IPS DF 6.9 (cell line): ENCODE measurements around the gene NCKAP5.

Experiments
- DNase-seq: peaks from one replicate; pipeline ENCODE4 v3.0.0-alpha.2; 2013; ENCODE audit warnings: low read depth, low spot score
- H3K27ac ChIP-seq: one replicate; pipeline ENCODE4 v1.5.1; 2013; ENCODE audit warnings: low read length, control low read depth
- H3K27me3 ChIP-seq: 2 replicates; pipeline ENCODE4 v1.6.1; 2013; ENCODE audit warnings: mild to moderate bottlenecking, low read length; ENCODE audit not compliant: control insufficient read depth, insufficient read depth
- H3K36me3 ChIP-seq: 2 replicates; pipeline ENCODE4 v1.6.1; 2013; ENCODE audit warnings: low read length; ENCODE audit not compliant: control insufficient read depth, insufficient read depth
- H3K4me1 ChIP-seq: 2 replicates; pipeline ENCODE4 v1.6.1; 2013; ENCODE audit warnings: low read length; ENCODE audit not compliant: control insufficient read depth, insufficient read depth
- H3K4me3 ChIP-seq: 2 replicates; pipeline ENCODE4 v1.5.1; 2013; ENCODE audit warnings: mild to moderate bottlenecking, low read length
- H3K9me3 ChIP-seq: 2 replicates; pipeline ENCODE4 v1.6.1; 2013; ENCODE audit warnings: low read length, inconsistent platforms; ENCODE audit not compliant: control insufficient read depth, insufficient read depth
- WGBS: extraction: QIAGEN DNeasy Blood & Tissue Kit; methylation state at CpG from one replicate; pipeline ENCODE4 v1.1.7; 2013; ENCODE audit warnings: mixed read lengths, missing lambda C conversion rate; ENCODE audit not compliant: insufficient read length, insufficient coverage; 5-methylcytosine and 5-hydroxymethylcytosine counted together

The NCKAP5 gene

GRCh38 chr2:133553838-133554408 lies 14.3 kb downstream of the NCKAP5 start:
- no peak overlapping the region for H3K27ac ChIP-seq
- no peaks in the 10 kb centered on the region for H3K36me3 ChIP-seq
- no peaks in the 10 kb centered on the region for H3K9me3 ChIP-seq
- no peak overlapping the region for H3K4me3 ChIP-seq
- no CpG with 5 or more reads among the region's 2 CpGs for WGBS
- H3K27me3 ChIP-seq = no peaks in the 10 kb centered on the region
- no peak for DNase-seq
- no peaks in the 10 kb centered on the region for H3K4me1 ChIP-seq

- Histone ChIP-seq H3K4me1 (no peaks in the 10 kb centered on the region), H3K27me3 (no peaks in the 10 kb centered on the region), H3K27ac (no peak overlapping the region), H3K4me3 (no peak overlapping the region), H3K36me3 (no peaks in the 10 kb centered on the region), H3K9me3 (no peaks in the 10 kb centered on the region)
- DNase-seq = no peak
- no CpG with 5 or more reads among the region's 4 CpGs for WGBS
These were observed 15.0 kb downstream of the NCKAP5 start for GRCh38 chr2:133553251-133553650.

GRCh38 chr2:133552821-133553220 lies 15.4 kb downstream of the NCKAP5 start:
- no peaks in the 10 kb centered on the region for H3K9me3 ChIP-seq
- no peaks in the 10 kb centered on the region for H3K4me1 ChIP-seq
- H3K36me3 ChIP-seq = no peaks in the 10 kb centered on the region
- WGBS = no CpG with 5 or more reads among the region's 2 CpGs
- H3K4me3 ChIP-seq = no peak overlapping the region
- no peaks in the 10 kb centered on the region for H3K27me3 ChIP-seq
- no peak for DNase-seq
- H3K27ac ChIP-seq = no peak overlapping the region

GRCh38 chr2:133541797-133542196 lies 26.5 kb downstream of the NCKAP5 start:
- Histone ChIP-seq H3K27me3 (no peaks in the 10 kb centered on the region), H3K36me3 (no peaks in the 10 kb centered on the region), H3K4me3 (no peak overlapping the region), H3K4me1 (no peaks in the 10 kb centered on the region; the same call in none of the 2 replicates), H3K9me3 (no peaks in the 10 kb centered on the region), H3K27ac (no peak overlapping the region)
- no CpG with 5 or more reads among the region's 3 CpGs for WGBS
- DNase-seq = no peak

GRCh38 chr2:133541376-133541775 lies 26.9 kb downstream of the NCKAP5 start:
- WGBS = no CpG with 5 or more reads among the region's 1 CpG
- H3K4me3 ChIP-seq = no peak overlapping the region
- H3K36me3 ChIP-seq = no peaks in the 10 kb centered on the region
- no peaks in the 10 kb centered on the region for H3K9me3 ChIP-seq
- DNase-seq = no peak
- H3K27ac ChIP-seq = no peak overlapping the region
- no peaks in the 10 kb centered on the region for H3K27me3 ChIP-seq
- no peaks in the 10 kb centered on the region; the same call in 1 of the 2 replicates for H3K4me1 ChIP-seq

- Histone ChIP-seq H3K4me3 (no peak overlapping the region), H3K4me1 (no peaks in the 10 kb centered on the region), H3K27ac (no peak overlapping the region), H3K36me3 (no peaks in the 10 kb centered on the region), H3K27me3 (no peaks in the 10 kb centered on the region), H3K9me3 (no peaks in the 10 kb centered on the region)
- no CpG with 5 or more reads among the region's 4 CpGs for WGBS
- no peak for DNase-seq
These were observed 35.3 kb downstream of the NCKAP5 start for GRCh38 chr2:133532919-133533318.

- Histone ChIP-seq H3K4me3 (no peak overlapping the region), H3K36me3 (no peaks in the 10 kb centered on the region), H3K27me3 (no peaks in the 10 kb centered on the region), H3K4me1 (no peaks in the 10 kb centered on the region), H3K27ac (no peak overlapping the region), H3K9me3 (no peaks in the 10 kb centered on the region)
- no CpG with 5 or more reads among the region's 2 CpGs for WGBS
- DNase-seq = no peak
These were observed 36.9 kb downstream of the NCKAP5 start for GRCh38 chr2:133531382-133531781.

GRCh38 chr2:133530645-133531044 lies 37.6 kb downstream of the NCKAP5 start:
- no peaks in the 10 kb centered on the region for H3K36me3 ChIP-seq
- no peaks in the 10 kb centered on the region for H3K4me1 ChIP-seq
- H3K27ac ChIP-seq = no peak overlapping the region
- H3K9me3 ChIP-seq = no peaks in the 10 kb centered on the region
- H3K4me3 ChIP-seq = no peak overlapping the region
- H3K27me3 ChIP-seq = no peaks in the 10 kb centered on the region
- DNase-seq = no peak

- H3K36me3 ChIP-seq = no peaks in the 10 kb centered on the region
- WGBS = no CpG with 5 or more reads among the region's 3 CpGs
- DNase-seq = no peak
- no peak overlapping the region for H3K4me3 ChIP-seq
- no peaks in the 10 kb centered on the region for H3K4me1 ChIP-seq
- H3K27ac ChIP-seq = no peak overlapping the region
- peaks cover 17% of the 10 kb centered on the region for H3K27me3 ChIP-seq
- no peaks in the 10 kb centered on the region for H3K9me3 ChIP-seq
These were observed 41.5 kb downstream of the NCKAP5 start for GRCh38 chr2:133526530-133527300.

GRCh38 chr2:133525613-133526529 lies 42.4 kb downstream of the NCKAP5 start:
- Histone ChIP-seq H3K9me3 (no peaks in the 10 kb centered on the region), H3K36me3 (no peaks in the 10 kb centered on the region), H3K4me1 (no peaks in the 10 kb centered on the region), H3K27ac (no peak overlapping the region), H3K4me3 (no peak overlapping the region), H3K27me3 (peaks cover 22% of the 10 kb centered on the region)
- 100% methylated on average over 2 of the region's 5 CpGs for WGBS
- DNase-seq = no peak
